ENCODE measurements around the gene ADARB1. TPM values are rescaled to one million over a fixed set of nuclear protein-coding genes. Genes with fewer than 3 reads are reported as not detected.

Gene ADARB1, protein sequence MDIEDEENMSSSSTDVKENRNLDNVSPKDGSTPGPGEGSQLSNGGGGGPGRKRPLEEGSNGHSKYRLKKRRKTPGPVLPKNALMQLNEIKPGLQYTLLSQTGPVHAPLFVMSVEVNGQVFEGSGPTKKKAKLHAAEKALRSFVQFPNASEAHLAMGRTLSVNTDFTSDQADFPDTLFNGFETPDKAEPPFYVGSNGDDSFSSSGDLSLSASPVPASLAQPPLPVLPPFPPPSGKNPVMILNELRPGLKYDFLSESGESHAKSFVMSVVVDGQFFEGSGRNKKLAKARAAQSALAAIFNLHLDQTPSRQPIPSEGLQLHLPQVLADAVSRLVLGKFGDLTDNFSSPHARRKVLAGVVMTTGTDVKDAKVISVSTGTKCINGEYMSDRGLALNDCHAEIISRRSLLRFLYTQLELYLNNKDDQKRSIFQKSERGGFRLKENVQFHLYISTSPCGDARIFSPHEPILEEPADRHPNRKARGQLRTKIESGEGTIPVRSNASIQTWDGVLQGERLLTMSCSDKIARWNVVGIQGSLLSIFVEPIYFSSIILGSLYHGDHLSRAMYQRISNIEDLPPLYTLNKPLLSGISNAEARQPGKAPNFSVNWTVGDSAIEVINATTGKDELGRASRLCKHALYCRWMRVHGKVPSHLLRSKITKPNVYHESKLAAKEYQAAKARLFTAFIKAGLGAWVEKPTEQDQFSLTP
- 40.2 and 48.3 TPM in 2 replicates for total RNA-seq (2011; cell fraction: chromatin; rRNA removed; ENCODE audit: low replicate concordance)
- total RNA-seq (2011; cell fraction: nucleolus; rRNA removed): 29.0 and 30.4 TPM in 2 replicates
- total RNA-seq (2011; cell fraction: nucleoplasm; rRNA removed): 24.6 and 33.4 TPM in 2 replicates
- total RNA-seq (2014; rRNA removed): 7.7 and 9.1 TPM in 2 replicates
- 8.3 TPM in 2 replicates for total RNA-seq (2014; rRNA removed; fragmentation: Illumina TruSeq; extraction: Trizol)
- 6.4 and 7.1 TPM in 2 replicates for total RNA-seq (2015; rRNA removed; fragmentation: Illumina TruSeq; extraction: Trizol)
- total RNA-seq (2021): 12.0 and 16.0 TPM in 2 replicates
- 8.4 and 11.8 TPM in 2 replicates for polyA plus RNA-seq (2011; rRNA removed)
- polyA plus RNA-seq (2011; cell fraction: cytosol; rRNA removed): 6.6 and 7.4 TPM in 2 replicates
- polyA plus RNA-seq (2011; cell fraction: nucleus; rRNA removed): 15.0 and 23.8 TPM in 2 replicates
- polyA plus RNA-seq (2012): 7.5 and 8.1 TPM in 2 replicates
- 7.3 and 9.2 TPM in 2 replicates for polyA plus RNA-seq (2014; fragmentation: Illumina TruSeq; extraction: Trizol)
- polyA plus RNA-seq (2014; fragmentation: Nextera tagmentation; extraction: Ambion mirVana): 1 to 10 TPM; 7.1 to 8.1 TPM
- 6.7 and 12.8 TPM in 2 replicates for polyA plus RNA-seq (2014; rRNA removed)
- 10.4 and 16.9 TPM in 2 replicates for polyA minus RNA-seq (2011; rRNA and poly(A)+ RNA removed)
- polyA minus RNA-seq (2011; cell fraction: cytosol; rRNA and poly(A)+ RNA removed): 12.7 and 15.3 TPM in 2 replicates
- polyA minus RNA-seq (2011; cell fraction: nucleus; rRNA and poly(A)+ RNA removed): 13.3 and 18.3 TPM in 2 replicates
- Bru-seq, nascent RNA: percentile 57 among the genes with signal in this experiment
- BruChase-seq, experiment 1, labeled RNA remaining after a 2-hour chase: percentile 56 among the genes with signal in this experiment
- percentile 57 among the genes with signal in this experiment for BruChase-seq, experiment 2, labeled RNA remaining after a 6-hour chase
- long read RNA-seq, experiment 1, partial matches to known transcripts: 12 of 41 reads
- long read RNA-seq, experiment 1, other reads (novel, unspliced or antisense): 29 of 41 reads
- long read RNA-seq, experiment 2, partial matches to known transcripts: 0 of 6 reads
- long read RNA-seq, experiment 2, other reads (novel, unspliced or antisense): 6 of 6 reads
- long read RNA-seq, experiment 3, partial matches to known transcripts: 0 of 3 reads
- long read RNA-seq, experiment 3, other reads (novel, unspliced or antisense): 3 of 3 reads

DNA sequence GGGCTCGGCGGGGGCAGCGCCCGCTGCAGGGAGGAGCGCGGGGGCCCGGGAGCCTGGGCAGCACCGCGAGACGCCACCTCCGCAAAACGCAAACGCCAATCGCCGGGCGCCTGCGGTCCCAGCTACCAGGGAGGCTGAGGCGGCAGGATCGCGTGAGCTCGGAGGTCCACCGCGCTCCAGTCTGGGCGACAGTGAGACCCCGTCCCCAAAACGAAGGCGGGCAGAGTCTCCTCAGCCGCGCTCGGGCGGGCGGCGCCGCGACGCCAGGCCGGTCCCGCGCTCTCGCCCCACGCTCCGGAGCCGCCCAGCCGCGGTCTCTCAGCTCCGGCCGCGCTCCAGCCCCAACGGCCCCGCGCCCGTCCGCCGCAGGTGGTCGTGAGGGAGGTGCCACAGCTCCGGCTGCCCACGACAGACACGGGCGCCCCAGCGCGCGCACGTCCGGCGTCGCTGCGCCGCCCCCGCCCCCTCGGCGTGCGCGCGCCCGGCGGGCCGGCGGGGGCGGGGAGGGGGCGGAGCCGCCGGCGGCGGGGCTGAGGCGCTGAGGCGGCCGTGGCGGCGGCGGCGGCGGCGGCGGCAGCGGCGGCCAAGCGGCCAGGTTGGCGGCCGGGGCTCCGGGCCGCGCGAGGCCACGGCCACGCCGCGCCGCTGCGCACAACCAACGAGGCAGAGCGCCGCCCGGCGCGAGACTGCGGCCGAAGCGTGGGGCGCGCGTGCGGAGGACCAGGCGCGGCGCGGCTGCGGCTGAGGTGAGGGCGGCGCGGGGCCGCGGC, at the start of gene ADARB1:
ADARB1 (plus strand) TSS at position 533 of the 770 bp plus-strand sequence. CDS start 97,077 bp downstream, outside the sequence.
- TSS peak; percentile 86 for BruUV-seq (replicated peaks)
- Histone ChIP-seq H3K79me2 (ENCODE audit: control insufficient read depth, insufficient read depth, low read length) (no peaks in the 10 kb centered on the region), H3K4me2 (ENCODE audit: insufficient read depth, low read length) (peak within 1 kb of the TSS; percentile 82), H3K9me3 (replicated peaks; ENCODE audit: control insufficient read depth, insufficient read depth, low read depth, low read length) (no peaks in the 10 kb centered on the region), H4K20me1 (replicated peaks; ENCODE audit: control insufficient read depth, insufficient read depth, low read length) (peaks cover 17% of the 10 kb centered on the region), H3K27ac (ENCODE audit: extremely low read depth, low read depth, low read length) (peak within 1 kb of the TSS; percentile 68), H3K4me1 (replicated peaks in 1 of 2; ENCODE audit: control insufficient read depth in 2 of 2, insufficient read depth in 2 of 2, low read length in 2 of 2) (peaks cover 39 to 40% of the 10 kb centered on the region in 2 experiments), H3K27me3 (ENCODE audit: control insufficient read depth in 2 of 2, insufficient read depth in 2 of 2, low read length in 2 of 2) (no peaks in the 10 kb centered on the region; a peak in 1 of 5 replicates), H3K4me3 (peak within 1 kb of the TSS; percentile 63), H3K36me3 (ENCODE audit: control insufficient read depth, insufficient read depth, low read length) (no peaks in the 10 kb centered on the region), H3K9me1 (ENCODE audit: control insufficient read depth, insufficient read depth, low read length) (no peaks in the 10 kb centered on the region), H2AFZ (ENCODE audit: low read depth, low read length) (peak within 1 kb of the TSS; percentile 85), H3K9ac (ENCODE audit: insufficient read depth in 1 of 2, low read depth in 2 of 2, low read length in 2 of 2) (peak within 1 kb of the TSS; percentile 71 to 87)
- intact Hi-C loops (cut with micrococcal nuclease): loop anchor here (2.0 kb wide), 1 partner anchor 63 kb away; no protein-coding TSS in a partner anchor
- no peak for FAIRE-seq
- WGBS (ENCODE audit: insufficient coverage, low coverage, missing lambda C conversion rate): 1% methylated on average over 75 of the region's 132 CpGs
- POLR2A ChIA-PET: interaction anchor here (0.6 to 1.5 kb wide), 4 partner anchors 19 to 335 kb away, joined by 3 to 6 read pairs (median 4); no protein-coding TSS in a partner anchor
- peak; percentile 88 to 97 (median 96) for DNase-seq (ENCODE audit: extremely low read depth in 1 of 4, low spot score in 3 of 4)
- in situ Hi-C loops (cut with MboI): no loop called here
- ATAC-seq: peak; percentile 80
- CTCF ChIA-PET (ENCODE audit: low intra/inter-chr PET ratio): no interaction called here
- TF ChIP-seq, protein P1, sequence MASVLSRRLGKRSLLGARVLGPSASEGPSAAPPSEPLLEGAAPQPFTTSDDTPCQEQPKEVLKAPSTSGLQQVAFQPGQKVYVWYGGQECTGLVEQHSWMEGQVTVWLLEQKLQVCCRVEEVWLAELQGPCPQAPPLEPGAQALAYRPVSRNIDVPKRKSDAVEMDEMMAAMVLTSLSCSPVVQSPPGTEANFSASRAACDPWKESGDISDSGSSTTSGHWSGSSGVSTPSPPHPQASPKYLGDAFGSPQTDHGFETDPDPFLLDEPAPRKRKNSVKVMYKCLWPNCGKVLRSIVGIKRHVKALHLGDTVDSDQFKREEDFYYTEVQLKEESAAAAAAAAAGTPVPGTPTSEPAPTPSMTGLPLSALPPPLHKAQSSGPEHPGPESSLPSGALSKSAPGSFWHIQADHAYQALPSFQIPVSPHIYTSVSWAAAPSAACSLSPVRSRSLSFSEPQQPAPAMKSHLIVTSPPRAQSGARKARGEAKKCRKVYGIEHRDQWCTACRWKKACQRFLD (CRISPR knock-in tag; IDR thresholded peaks at IDR 0.05): peak; percentile 84; the same call in 1 of the 2 replicates
- peak; percentile 93 for TF ChIP-seq PML (IDR thresholded peaks at IDR 0.05; ENCODE audit: low read length)
- peak; percentile 22; the same call in 1 of the 2 replicates for TF ChIP-seq HEY1 (CRISPR knock-in tag; IDR thresholded peaks at IDR 0.05; ENCODE audit: borderline replicate concordance)
- TF ChIP-seq, protein P2, sequence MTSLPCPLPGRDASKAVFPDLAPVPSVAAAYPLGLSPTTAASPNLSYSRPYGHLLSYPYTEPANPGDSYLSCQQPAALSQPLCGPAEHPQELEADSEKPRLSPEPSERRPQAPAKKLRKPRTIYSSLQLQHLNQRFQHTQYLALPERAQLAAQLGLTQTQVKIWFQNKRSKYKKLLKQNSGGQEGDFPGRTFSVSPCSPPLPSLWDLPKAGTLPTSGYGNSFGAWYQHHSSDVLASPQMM (CRISPR knock-in tag; IDR thresholded peaks at IDR 0.05): peak; percentile 90
- TF ChIP-seq ZNF41 (CRISPR knock-in tag; conservative IDR thresholded peaks at IDR 0.05): peak; percentile 85
- TF ChIP-seq RFX7 (CRISPR knock-in tag; IDR thresholded peaks at IDR 0.05): peak; percentile 96
- no peak for TF ChIP-seq BRD4 (IDR thresholded peaks at IDR 0.05)
- no peak for TF ChIP-seq NCOA4 (IDR thresholded peaks at IDR 0.05; ENCODE audit: partially characterized antibody)
- TF ChIP-seq RCOR1 (IDR thresholded peaks at IDR 0.05; ENCODE audit: borderline replicate concordance in 1 of 2, low read depth in 2 of 2, low read length in 2 of 2): peak in 1 of 2 experiments; percentile 12; a peak in 1 of 4 replicates
- no peak for TF ChIP-seq NCOA6 (IDR thresholded peaks at IDR 0.05)
- peak; percentile 79 for TF ChIP-seq GATAD2B (IDR thresholded peaks at IDR 0.05; ENCODE audit: borderline replicate concordance)

Measured in K562 (cell line).